Peyer's patch (tissue), 4 donors: ENCODE results near the gene VAV3.

Experiments used
- CTCF ChIP-seq, 6 experiments: fragments of 450-650 bp in 4 of 6; fragments of 200-600 bp in 2 of 6; sonication (generic) in 1 of 6; IDR thresholded peaks; one replicate each; pipeline ENCODE4 v1.5.1; 2017 to 2019; ENCODE audit warnings: antibody characterized with exemption in 6 of 6, mild to moderate bottlenecking in 3 of 6, moderate library complexity in 1 of 6
- POLR2A ChIP-seq, 2 donors: fragments of 450-650 bp; IDR thresholded peaks; one replicate each; pipeline ENCODE4 v1.5.1; 2017; ENCODE audit warnings: antibody characterized with exemption in 2 of 2, mild to moderate bottlenecking in 2 of 2, moderate library complexity in 2 of 2

- TF ChIP-seq CTCF (IDR thresholded peaks at IDR 0.05) (no peak), POLR2A (IDR thresholded peaks at IDR 0.05) (no peak)
Observed at GRCh38 chr1:107883562-107883961, 81.4 kb downstream of the VAV3 start.
